GM21717 (cell line): ENCODE measurements around the gene ITK.

Source experiments
- ATAC-seq: cut with Tn5 transposase; IDR thresholded peaks from one replicate; pipeline ENCODE4 v1.9.1; 2021; ENCODE audit warnings: mild to moderate bottlenecking, moderate library complexity; ENCODE audit not compliant: unreplicated experiment

ITK gene

DNA sequence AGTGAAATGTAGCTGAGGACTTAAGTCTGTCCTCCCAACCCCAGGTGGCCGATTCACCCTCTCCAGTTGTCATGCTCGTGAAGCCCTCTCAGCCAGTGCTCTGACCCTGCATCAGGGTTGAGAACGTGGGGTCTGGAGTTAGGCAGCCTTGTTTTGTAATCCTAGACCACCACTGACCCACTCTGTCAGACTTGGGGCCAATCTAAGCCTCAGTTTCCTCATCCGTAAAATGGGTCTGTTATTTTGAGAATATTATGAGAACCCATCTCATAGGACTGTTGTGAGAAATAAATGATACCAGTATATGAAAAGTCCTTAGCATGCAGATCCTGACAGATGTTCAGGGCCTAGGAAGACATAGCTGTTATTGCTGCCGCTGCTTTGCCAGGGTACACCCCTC is 122.4 kb downstream of the ITK start:
- no peak for ATAC-seq

DNA sequence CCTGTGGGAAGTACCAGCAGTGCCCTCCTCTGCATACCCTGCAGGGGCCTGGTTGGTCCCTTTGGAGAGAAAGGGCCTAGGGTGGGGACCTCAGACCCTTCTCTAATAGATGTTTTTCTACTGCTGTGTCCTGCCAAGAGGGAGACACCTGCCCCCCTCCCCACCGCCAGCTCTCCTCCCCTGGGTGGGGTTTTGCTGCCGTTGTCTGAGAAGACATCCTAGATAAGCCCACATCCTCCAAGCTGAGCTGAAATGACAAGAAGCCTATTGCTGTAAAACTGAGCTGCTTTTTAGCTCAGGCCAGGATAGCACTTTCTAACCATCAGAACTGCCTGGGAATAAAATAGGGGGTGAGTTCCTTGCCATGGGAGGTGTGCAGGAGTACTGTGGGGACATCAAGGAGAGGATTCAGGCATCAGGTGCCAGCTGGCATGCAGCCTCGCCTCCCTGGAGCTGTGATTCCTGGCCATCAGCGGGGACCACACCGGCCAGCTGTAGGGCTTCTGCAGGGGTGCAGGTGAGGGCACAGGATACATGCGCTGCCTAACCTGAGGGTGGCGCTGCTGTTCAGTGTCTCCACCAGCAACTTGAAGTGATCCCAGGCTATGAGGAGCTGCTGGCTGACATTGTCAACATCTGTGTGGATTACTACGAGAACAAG is 123.2 kb downstream of the ITK start:
- no peak for ATAC-seq
